HG03442 (cell line): ENCODE results near the gene SERPINA3.

Experiments used
- ATAC-seq: cut with Tn5 transposase; IDR thresholded peaks from one replicate; pipeline ENCODE4 v1.9.1; 2021; ENCODE audit warnings: mild to moderate bottlenecking, moderate library complexity; ENCODE audit not compliant: unreplicated experiment

The SERPINA3 gene

GRCh38 chr14:94612580-94613554 lies 676 bp downstream of the SERPINA3 start:
- no peak for ATAC-seq

- ATAC-seq = no peak
These were observed 1.8 kb downstream of the SERPINA3 start for GRCh38 chr14:94613720-94614644.

- no peak for ATAC-seq
These were observed 2.6 kb downstream of the SERPINA3 start for GRCh38 chr14:94614802-94615201.

- no peak for ATAC-seq
These were observed 3.1 kb downstream of the SERPINA3 start for GRCh38 chr14:94615254-94615653.

GRCh38 chr14:94615823-94616570 lies 3.8 kb downstream of the SERPINA3 start:
- no peak for ATAC-seq

- no peak for ATAC-seq
These were observed 5.3 kb downstream of the SERPINA3 start for GRCh38 chr14:94617366-94617941.

- ATAC-seq = no peak
These were observed 6.0 kb downstream of the SERPINA3 start for GRCh38 chr14:94617988-94618822.

- no peak for ATAC-seq
These were observed 7.1 kb downstream of the SERPINA3 start for GRCh38 chr14:94619297-94619696.

- no peak for ATAC-seq
These were observed 8.4 kb downstream of the SERPINA3 start for GRCh38 chr14:94620597-94620996.

GRCh38 chr14:94621358-94622134 lies 9.4 kb downstream of the SERPINA3 start:
- no peak for ATAC-seq

GRCh38 chr14:94622653-94623421 lies 10.6 kb downstream of the SERPINA3 start:
- ATAC-seq = no peak

GRCh38 chr14:94623422-94623809 lies 11.2 kb downstream of the SERPINA3 start:
- ATAC-seq = no peak

- ATAC-seq = no peak
These were observed 11.8 kb downstream of the SERPINA3 start for GRCh38 chr14:94623856-94624499.

GRCh38 chr14:94624537-94625352 lies 12.6 kb downstream of the SERPINA3 start:
- no peak for ATAC-seq

GRCh38 chr14:94625353-94625635 lies 13.1 kb downstream of the SERPINA3 start:
- ATAC-seq = no peak

GRCh38 chr14:94628578-94628977 lies 16.4 kb downstream of the SERPINA3 start:
- no peak for ATAC-seq

GRCh38 chr14:94630396-94630795 lies 18.2 kb downstream of the SERPINA3 start:
- no peak for ATAC-seq
